GM12891 (cell line): ENCODE data around the gene DMRT3.

Experiments
- POLR2A ChIP-seq: IDR thresholded peaks from 2 replicates; pipeline ENCODE4 v1.6.1; 2011; ENCODE audit warnings: low read depth, low read length, control low read depth
- POLR2AphosphoS5 ChIP-seq: IDR thresholded peaks from 2 replicates; pipeline ENCODE4 v1.6.1; 2011; ENCODE audit warnings: low read depth, low read length, control low read depth

DNA sequence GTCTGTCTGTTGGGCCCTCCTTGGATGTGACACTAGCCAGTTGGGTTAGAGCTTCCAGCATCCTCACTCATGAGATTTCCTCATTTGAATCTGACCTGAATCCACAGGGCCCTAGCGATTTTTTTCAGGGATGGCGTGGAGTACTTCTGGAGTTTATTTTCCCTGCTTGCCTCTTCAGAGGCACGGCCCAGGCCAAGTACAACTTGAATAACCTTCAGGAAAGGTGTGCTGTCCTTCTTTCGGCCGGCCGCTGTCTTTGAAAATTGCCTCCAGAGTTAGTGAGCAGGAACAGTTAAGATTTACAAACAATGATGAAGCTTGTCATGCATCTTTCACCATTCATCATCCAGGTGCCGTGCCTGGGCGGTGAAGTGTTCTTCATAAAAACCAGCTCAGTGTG, 49.5 kb upstream of the DMRT3 start:
- TF ChIP-seq POLR2AphosphoS5 (no peak), POLR2A (no peak)
